Measurements from ENCODE around the gene SDK2.

GRCh38 chr17:73678999-73679398 lies 34.8 kb upstream of the SDK2 start:
- TF ChIP-seq, protein P1, sequence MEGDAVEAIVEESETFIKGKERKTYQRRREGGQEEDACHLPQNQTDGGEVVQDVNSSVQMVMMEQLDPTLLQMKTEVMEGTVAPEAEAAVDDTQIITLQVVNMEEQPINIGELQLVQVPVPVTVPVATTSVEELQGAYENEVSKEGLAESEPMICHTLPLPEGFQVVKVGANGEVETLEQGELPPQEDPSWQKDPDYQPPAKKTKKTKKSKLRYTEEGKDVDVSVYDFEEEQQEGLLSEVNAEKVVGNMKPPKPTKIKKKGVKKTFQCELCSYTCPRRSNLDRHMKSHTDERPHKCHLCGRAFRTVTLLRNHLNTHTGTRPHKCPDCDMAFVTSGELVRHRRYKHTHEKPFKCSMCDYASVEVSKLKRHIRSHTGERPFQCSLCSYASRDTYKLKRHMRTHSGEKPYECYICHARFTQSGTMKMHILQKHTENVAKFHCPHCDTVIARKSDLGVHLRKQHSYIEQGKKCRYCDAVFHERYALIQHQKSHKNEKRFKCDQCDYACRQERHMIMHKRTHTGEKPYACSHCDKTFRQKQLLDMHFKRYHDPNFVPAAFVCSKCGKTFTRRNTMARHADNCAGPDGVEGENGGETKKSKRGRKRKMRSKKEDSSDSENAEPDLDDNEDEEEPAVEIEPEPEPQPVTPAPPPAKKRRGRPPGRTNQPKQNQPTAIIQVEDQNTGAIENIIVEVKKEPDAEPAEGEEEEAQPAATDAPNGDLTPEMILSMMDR (IDR thresholded peaks at IDR 0.05; ENCODE audit: low read depth, low read length, poor library complexity, severe bottlenecking) = no peak
- TF ChIP-seq EZH2phosphoT487 (IDR thresholded peaks at IDR 0.05; ENCODE audit: borderline replicate concordance, low read length) = no peak

Measured in DOHH2 (cell line).